H1 (cell line): ENCODE results near the gene MAGI1. TPM values are rescaled to one million over a fixed set of nuclear protein-coding genes. Genes with fewer than 3 reads are reported as not detected.

Experiments
- ASH2L ChIP-seq: fragments of 200-600, 300-600 bp; sonication (generic); IDR thresholded peaks from one replicate; pipeline ENCODE4 v1.7.1; 2017; ENCODE audit warnings: low read length
- POLR2AphosphoS5 ChIP-seq: IDR thresholded peaks from 2 replicates; pipeline ENCODE4 v1.6.1; 2011; ENCODE audit warnings: low read depth, low read length
- RFX5 ChIP-seq: IDR thresholded peaks from 2 replicates; pipeline ENCODE4 v1.6.1; 2011; ENCODE audit warnings: low read depth, low read length, improper control_type of control experiment, borderline replicate concordance
- SIN3A ChIP-seq, 2 experiments: IDR thresholded peaks in 1 of 2; conservative IDR thresholded peaks in 1 of 2; 2 replicates each; pipeline ENCODE4 v1.6.1; 2011 to 2012; ENCODE audit warnings: low read length in 2 of 2, improper control_type of control experiment in 1 of 2, low read depth in 1 of 2, mild to moderate bottlenecking in 1 of 2
- polyA plus RNA-seq, 7 experiments: library from polyadenylated mRNA; depleted of rRNA in 3 of 7; stranded (reverse) in 5 of 7; unstranded in 2 of 7; fragments of >200 nt in 5 of 7; fragments of 200-250 nt in 2 of 7; gene quantifications; 1 replicate in 5 of 7; 2 replicates in 1 of 7; 4 replicates in 1 of 7; pipeline versions ENCODE4 v1.2.1 to v1.2.3, GENCODE V29; 2011 to 2013; ENCODE audit warnings: missing spikeins in 2 of 7, mixed read lengths in 2 of 7
- total RNA-seq: library from RNA; stranded (reverse); fragmentation: NEBNext Ultra II Directional; extraction: Animal tissue kit (Norgen Biotek cat#: 25700); gene quantifications from 2 replicates; pipeline ENCODE4 v1.2.1, GENCODE V29; 2021

Gene MAGI1
- total and polyA plus RNA-seq, 2 of the 8 experiments (the other 6 are each of a cell fraction or from before 2014, with no cell fraction given): 19.8 to 78.0 TPM

DNA sequence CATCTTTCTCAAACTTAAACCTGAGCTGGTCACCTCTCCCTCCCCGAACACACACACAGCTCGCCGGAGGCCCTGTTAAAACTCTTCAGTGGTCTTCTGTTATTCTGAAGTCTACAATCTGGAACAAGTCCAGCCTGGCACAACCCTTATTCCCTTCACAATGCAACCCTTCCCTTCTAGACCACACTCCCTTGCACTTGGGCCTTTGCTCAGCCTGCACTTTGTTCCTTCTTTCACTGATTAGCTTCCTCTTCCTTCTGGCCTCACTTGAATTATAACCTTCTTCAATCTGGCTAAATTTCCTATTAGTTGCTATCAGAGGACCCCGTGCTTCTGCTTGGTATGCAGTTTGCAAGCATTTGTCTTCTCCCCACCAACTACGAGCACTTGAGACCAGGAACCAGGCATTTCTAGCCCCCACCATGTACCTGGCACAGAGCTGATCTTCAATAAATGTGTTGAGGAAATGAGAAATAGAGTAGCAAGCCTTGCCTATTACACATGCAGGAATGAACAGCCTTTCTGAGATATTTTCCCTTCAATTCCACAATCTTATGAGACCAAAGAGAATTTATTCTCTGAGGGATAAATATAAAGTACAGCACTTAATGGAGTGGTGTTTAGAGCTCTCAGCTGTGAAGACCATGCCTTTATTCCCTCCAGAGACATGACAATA, 687.8 kb downstream of the MAGI1 start (continued):
- TF ChIP-seq SIN3A (conservative IDR thresholded peaks at IDR 0.05 in 1 of 2, IDR thresholded peaks at IDR 0.05 in 1 of 2; ENCODE audit: low read depth in 1 of 2, low read length in 2 of 2): no peak
- no peak for TF ChIP-seq ASH2L
- TF ChIP-seq RFX5: no peak
- TF ChIP-seq POLR2AphosphoS5: no peak
